Amniotic stem cell (primary cell): ENCODE results near the gene PLS3.

ENCODE experiments used
- DNase-seq: peaks from one replicate; lab custom pipeline; 2025; lab: John Stamatoyannopoulos, UW

PLS3 gene

DNA sequence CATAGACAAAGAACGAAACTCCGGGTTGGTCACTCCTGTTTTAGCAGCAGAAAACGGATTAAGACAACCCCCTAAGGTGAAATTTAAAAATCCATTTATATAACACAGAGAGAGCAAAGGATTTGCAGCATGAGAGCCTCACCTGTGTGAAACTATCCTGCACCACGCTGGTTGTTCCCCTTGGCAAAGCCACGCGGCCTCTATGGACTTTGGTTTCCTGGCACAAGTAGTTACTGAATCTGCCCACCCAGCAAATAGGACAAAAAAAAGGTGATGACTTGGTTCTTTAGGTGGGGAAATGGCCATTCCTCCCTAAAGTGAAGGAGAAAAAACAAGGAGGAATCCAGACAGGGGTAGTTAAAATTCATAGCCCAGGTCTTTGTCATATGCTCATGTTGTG is 133.1 kb downstream of the PLS3 start:
- DNase-seq, result no peak

DNA sequence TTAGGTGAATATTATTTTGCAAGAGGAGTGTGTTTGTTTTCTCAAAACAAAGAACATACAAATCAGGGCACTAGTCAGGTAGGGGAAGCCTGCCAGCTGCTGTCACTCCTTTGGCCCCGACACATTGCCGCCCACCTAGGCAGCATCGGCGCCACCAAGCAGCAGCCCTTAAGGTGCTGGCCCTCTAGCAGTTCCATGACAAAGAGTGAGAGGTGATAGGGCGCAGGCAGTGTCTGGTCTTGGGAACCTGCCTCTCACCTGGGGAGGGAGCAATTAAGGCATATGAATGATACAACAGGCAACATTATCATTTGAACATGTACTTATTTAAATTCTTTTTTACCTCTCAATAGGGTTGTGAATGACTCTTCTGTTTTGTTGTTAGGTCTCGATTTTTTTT is 135.1 kb downstream of the PLS3 start:
- no peak for DNase-seq

GRCh38 chrX:115696939-115697338 is 136.0 kb downstream of the PLS3 start:
- DNase-seq, result no peak

GRCh38 chrX:115697806-115698205 is 136.8 kb downstream of the PLS3 start:
- DNase-seq, result no peak
